ENCODE results near the gene KCNT2.

- TF ChIP-seq CTCF (IDR thresholded peaks at IDR 0.05), result no peak
- no peak for TF ChIP-seq EZH2 (IDR thresholded peaks at IDR 0.05)
- TF ChIP-seq EZH2phosphoT487 (IDR thresholded peaks at IDR 0.05), result no peak
Observed at GRCh38 chr1:196312739-196313138, 295.5 kb downstream of the KCNT2 start.

All from neural progenitor cell (in vitro differentiated cells).